H9 (cell line): ENCODE results near the gene AP3S2. TPM values are rescaled to one million over a fixed set of nuclear protein-coding genes. Genes with fewer than 3 reads are reported as not detected.

Source experiments
- DNase-seq: peaks from one replicate; pipeline ENCODE4 v3.0.0-alpha.2; 2017
- H2AFZ ChIP-seq: one replicate; pipeline ENCODE4 v1.6.1; 2013; ENCODE audit warnings: mild to moderate bottlenecking, low read length, control low read depth, moderate library complexity
- H2AK5ac ChIP-seq: 2 replicates; pipeline ENCODE4 v1.6.1; 2013; ENCODE audit warnings: low read length, control low read depth, mixed read lengths; ENCODE audit not compliant: insufficient read length
- H2BK120ac ChIP-seq: one replicate; pipeline ENCODE4 v1.6.1; 2013; ENCODE audit warnings: low read depth, mild to moderate bottlenecking, low read length, control low read depth, inconsistent platforms; ENCODE audit not compliant: poor library complexity, severe bottlenecking
- H2BK12ac ChIP-seq: 2 replicates; pipeline ENCODE4 v1.6.1; 2013; ENCODE audit warnings: low read length, control low read depth, mixed read lengths, low read depth; ENCODE audit not compliant: insufficient read length
- H2BK15ac ChIP-seq: 2 replicates; pipeline ENCODE4 v1.6.1; 2013; ENCODE audit warnings: low read depth, low read length, control low read depth
- H2BK20ac ChIP-seq: one replicate; pipeline ENCODE4 v1.6.1; 2013; ENCODE audit warnings: low read depth, mild to moderate bottlenecking, low read length, control low read depth, inconsistent platforms; ENCODE audit not compliant: poor library complexity, severe bottlenecking
- H2BK5ac ChIP-seq: 2 replicates; pipeline ENCODE4 v1.6.1; 2013; ENCODE audit warnings: low read length, control low read depth, mixed read lengths; ENCODE audit not compliant: insufficient read length
- H3K14ac ChIP-seq: 2 replicates; pipeline ENCODE4 v1.6.1; 2013; ENCODE audit warnings: low read length, control low read depth; ENCODE audit not compliant: insufficient read depth
- H3K18ac ChIP-seq: 2 replicates; pipeline ENCODE4 v1.6.1; 2013; ENCODE audit warnings: low read depth, mild to moderate bottlenecking, mixed read lengths, low read length, control low read depth; ENCODE audit not compliant: insufficient read length
- H3K23ac ChIP-seq: 2 replicates; pipeline ENCODE4 v1.6.1; 2013; ENCODE audit warnings: low read length, control low read depth, mixed read lengths, low read depth; ENCODE audit not compliant: insufficient read length
- H3K23me2 ChIP-seq: 2 replicates; pipeline ENCODE4 v1.6.1; 2013; ENCODE audit warnings: low read depth, mild to moderate bottlenecking, mixed read lengths, low read length, control low read depth; ENCODE audit not compliant: insufficient read length, poor library complexity, severe bottlenecking
- H3K27ac ChIP-seq: 2 replicates; pipeline ENCODE4 v1.5.1; 2013; ENCODE audit warnings: low read length, control low read depth, mixed read lengths, low read depth; ENCODE audit not compliant: insufficient read length
- H3K27me3 ChIP-seq: 2 replicates; pipeline ENCODE4 v1.6.1; 2013; ENCODE audit warnings: low read length, control low read depth, inconsistent platforms; ENCODE audit not compliant: insufficient read depth
- H3K4ac ChIP-seq: 2 replicates; pipeline ENCODE4 v1.6.1; 2013; ENCODE audit warnings: low read depth, mild to moderate bottlenecking, control low read depth, inconsistent platforms, low read length, moderate library complexity
- H3K4me1 ChIP-seq: 2 replicates; pipeline ENCODE4 v1.6.1; 2013; ENCODE audit warnings: low read length, control low read depth, inconsistent platforms; ENCODE audit not compliant: insufficient read depth
- H3K4me2 ChIP-seq: 2 replicates; pipeline ENCODE4 v1.6.1; 2013; ENCODE audit warnings: low read length, control low read depth, mixed read lengths; ENCODE audit not compliant: insufficient read length, insufficient read depth
- H3K56ac ChIP-seq: 2 replicates; pipeline ENCODE4 v1.6.1; 2013; ENCODE audit warnings: low read depth, mild to moderate bottlenecking, mixed read lengths, low read length, control low read depth; ENCODE audit not compliant: insufficient read length
- H3K79me1 ChIP-seq: 2 replicates; pipeline ENCODE4 v1.6.1; 2013; ENCODE audit warnings: low read depth, mild to moderate bottlenecking, moderate library complexity, low read length, control low read depth, inconsistent platforms; ENCODE audit not compliant: insufficient read depth, poor library complexity, severe bottlenecking
- H3K79me2 ChIP-seq: 2 replicates; pipeline ENCODE4 v1.6.1; 2013; ENCODE audit warnings: low read length, control low read depth, inconsistent platforms; ENCODE audit not compliant: insufficient read depth
- H3K9ac ChIP-seq: 2 replicates; pipeline ENCODE4 v1.6.1; 2013; ENCODE audit warnings: low read length, control low read depth, mixed read lengths; ENCODE audit not compliant: insufficient read length; ENCODE audit errors: extremely low read depth
- H3K9me3 ChIP-seq: one replicate; pipeline ENCODE4 v1.6.1; 2013; ENCODE audit warnings: low read depth, low read length, inconsistent platforms; ENCODE audit not compliant: control insufficient read depth
- H3T11ph ChIP-seq: one replicate; pipeline ENCODE4 v1.6.1; 2013; ENCODE audit warnings: mild to moderate bottlenecking, low read length, control low read depth, inconsistent platforms
- H4K20me1 ChIP-seq: one replicate; pipeline ENCODE4 v1.6.1; 2013; ENCODE audit not compliant: control insufficient read depth, insufficient read length, insufficient read depth
- H4K5ac ChIP-seq: 2 replicates; pipeline ENCODE4 v1.6.1; 2013; ENCODE audit warnings: low read depth, mild to moderate bottlenecking, mixed read lengths, low read length, control low read depth; ENCODE audit not compliant: insufficient read length
- H4K8ac ChIP-seq: replicated peaks from 2 replicates; pipeline ENCODE4 v1.6.1; 2013; ENCODE audit warnings: low read length, control low read depth, mixed read lengths, low read depth; ENCODE audit not compliant: insufficient read length
- H4K91ac ChIP-seq: 2 replicates; pipeline ENCODE4 v1.6.1; 2013; ENCODE audit warnings: low read depth, mild to moderate bottlenecking, moderate library complexity, mixed read lengths, low read length, control low read depth; ENCODE audit not compliant: insufficient read length
- H3K27ac Mint-ChIP-seq, 3 experiments: 2 replicates in 2 of 3; 3 replicates in 1 of 3; pipeline ENCODE4 v1.8.0; 2020 to 2021; ENCODE audit warnings: mixed read lengths in 3 of 3, mild to moderate bottlenecking in 1 of 3, moderate library complexity in 1 of 3
- H3K27me3 Mint-ChIP-seq: 2 replicates; pipeline ENCODE4 v1.8.0; 2021; ENCODE audit warnings: low read depth, mild to moderate bottlenecking, moderate library complexity, mixed read lengths
- H3K36me3 Mint-ChIP-seq, 3 experiments: 2 replicates in 2 of 3; 3 replicates in 1 of 3; pipeline ENCODE4 v1.8.0; 2020 to 2021; ENCODE audit warnings: low read depth in 3 of 3, mixed read lengths in 3 of 3; ENCODE audit not compliant: insufficient read depth in 1 of 3
- H3K4me1 Mint-ChIP-seq, 2 experiments: 2 replicates each; pipeline ENCODE4 v1.8.0; 2020; ENCODE audit warnings: mixed read lengths in 2 of 2
- H3K4me3 Mint-ChIP-seq, 2 experiments: 2 replicates in 1 of 2; 3 replicates in 1 of 2; pipeline ENCODE4 v1.8.0; 2020 to 2021; ENCODE audit warnings: mild to moderate bottlenecking in 2 of 2, mixed read lengths in 2 of 2, moderate library complexity in 1 of 2
- H3K9me3 Mint-ChIP-seq, 2 experiments: 2 replicates in 1 of 2; 3 replicates in 1 of 2; pipeline ENCODE4 v1.8.0; 2020; ENCODE audit warnings: mild to moderate bottlenecking in 2 of 2, mixed read lengths in 2 of 2, moderate library complexity in 1 of 2
- CTCF ChIP-seq: fragments of 200-600 bp; sonication (generic); conservative IDR thresholded peaks from 3 replicates; pipeline ENCODE4 v1.8.0; 2021; ENCODE audit warnings: antibody characterized with exemption, mild to moderate bottlenecking
- WGBS: extraction: QIAGEN DNeasy Blood & Tissue Kit; methylation state at CpG from one replicate; pipeline ENCODE4 v1.1.7; 2013; ENCODE audit warnings: missing lambda C conversion rate, low lambda C conversion rate, mixed read lengths; ENCODE audit not compliant: insufficient read length; ENCODE audit errors: extremely low coverage; 5-methylcytosine and 5-hydroxymethylcytosine counted together
- total RNA-seq: library from RNA; stranded (reverse); gene quantifications from 2 replicates; pipeline ENCODE4 v1.2.1, GENCODE V29; 2021

Gene AP3S2
- total RNA-seq, 1 experiment from 2014 or later: 33.9 TPM

DNA sequence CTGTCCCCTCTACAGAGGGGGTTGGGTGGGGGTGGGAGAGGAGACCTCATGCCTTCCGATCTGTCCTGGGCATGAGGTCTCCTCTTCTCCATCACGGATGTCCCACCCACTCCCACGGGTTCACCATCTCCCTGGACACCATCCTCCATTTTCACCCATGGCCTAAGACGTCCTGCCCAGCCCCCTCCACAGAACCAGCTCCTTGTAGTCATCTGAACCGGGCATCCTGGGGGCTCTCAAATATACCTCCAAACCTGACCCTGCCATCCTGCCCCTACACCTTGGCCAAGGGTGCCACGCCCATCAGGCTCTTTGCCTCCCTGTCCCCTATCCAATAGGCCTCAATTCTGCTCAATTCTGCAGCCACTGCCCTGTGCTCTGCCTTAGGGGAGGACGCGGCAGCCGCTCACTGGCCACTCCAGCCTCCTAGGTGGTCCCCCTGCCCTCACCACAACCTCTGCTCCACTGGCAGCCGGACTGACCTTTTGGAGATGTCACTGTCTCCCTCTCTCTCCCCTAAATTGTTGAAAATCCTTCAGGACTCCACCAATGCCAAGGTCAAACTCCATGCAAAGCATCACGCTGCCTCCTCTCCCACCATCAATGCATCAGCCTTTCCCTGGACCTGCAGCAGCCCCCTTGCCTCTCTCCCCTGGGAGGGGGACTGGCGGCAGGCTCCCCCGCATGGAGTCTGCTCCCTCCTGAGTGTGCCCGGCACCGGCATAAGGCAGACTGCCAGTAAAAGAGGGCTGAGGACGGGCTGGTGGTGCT is 69.8 kb downstream of the AP3S2 start:
- no peak overlapping the region for H3K27ac ChIP-seq

More for the DNA sequence above, 69.8 kb downstream of the AP3S2 start:
- Mint-ChIP-seq H3K27me3 (peaks cover 11% of the 10 kb centered on the region), H3K36me3 (no peaks in the 10 kb centered on the region), H3K9me3 (no peaks in the 10 kb centered on the region), H3K27ac (peak overlapping the region in 1 of 3 experiments; percentile 18; a peak in 1 of 7 replicates), H3K4me1 (peaks cover 11 to 18% of the 10 kb centered on the region in 2 experiments; a peak in 3 of 4 replicates), H3K4me3 (no peak overlapping the region)
- Histone ChIP-seq H2BK20ac (no peak overlapping the region), H2BK120ac (no peak overlapping the region), H4K8ac (no peak overlapping the region), H3K79me1 (no peaks in the 10 kb centered on the region), H4K20me1 (no peaks in the 10 kb centered on the region), H3K4me2 (no peak overlapping the region), H3K79me2 (no peaks in the 10 kb centered on the region), H3K9ac (no peak overlapping the region), H4K5ac (no peak overlapping the region), H2BK12ac (no peak overlapping the region), H3K56ac (no peak overlapping the region), H2BK5ac (no peak overlapping the region), H2BK15ac (no peak overlapping the region), H3K9me3 (no peaks in the 10 kb centered on the region), H4K91ac (no peak overlapping the region), H3K18ac (no peak overlapping the region), H3K4me1 (no peaks in the 10 kb centered on the region), H3K4ac (no peak overlapping the region), H3K27me3 (no peaks in the 10 kb centered on the region), H2AFZ (no peak overlapping the region), H3T11ph (no peak overlapping the region), H2AK5ac (no peak overlapping the region), H3K14ac (no peak overlapping the region), H3K23me2 (no peaks in the 10 kb centered on the region), H3K23ac (no peak overlapping the region)
- no CpG with 5 or more reads among the region's 16 CpGs for WGBS
- DNase-seq: no peak
- TF ChIP-seq CTCF: no peak
